Hematopoietic multipotent progenitor cell treated with erythropoietin and hydrocortisone succinate and interleukin-3 and kit ligand, for 4 days (in vitro differentiated cells): ENCODE measurements around the gene STC2.

ENCODE experiments used
- DNase-seq: peaks from one replicate; pipeline ENCODE4 v3.0.0-alpha.2; 2015

STC2 gene

DNA sequence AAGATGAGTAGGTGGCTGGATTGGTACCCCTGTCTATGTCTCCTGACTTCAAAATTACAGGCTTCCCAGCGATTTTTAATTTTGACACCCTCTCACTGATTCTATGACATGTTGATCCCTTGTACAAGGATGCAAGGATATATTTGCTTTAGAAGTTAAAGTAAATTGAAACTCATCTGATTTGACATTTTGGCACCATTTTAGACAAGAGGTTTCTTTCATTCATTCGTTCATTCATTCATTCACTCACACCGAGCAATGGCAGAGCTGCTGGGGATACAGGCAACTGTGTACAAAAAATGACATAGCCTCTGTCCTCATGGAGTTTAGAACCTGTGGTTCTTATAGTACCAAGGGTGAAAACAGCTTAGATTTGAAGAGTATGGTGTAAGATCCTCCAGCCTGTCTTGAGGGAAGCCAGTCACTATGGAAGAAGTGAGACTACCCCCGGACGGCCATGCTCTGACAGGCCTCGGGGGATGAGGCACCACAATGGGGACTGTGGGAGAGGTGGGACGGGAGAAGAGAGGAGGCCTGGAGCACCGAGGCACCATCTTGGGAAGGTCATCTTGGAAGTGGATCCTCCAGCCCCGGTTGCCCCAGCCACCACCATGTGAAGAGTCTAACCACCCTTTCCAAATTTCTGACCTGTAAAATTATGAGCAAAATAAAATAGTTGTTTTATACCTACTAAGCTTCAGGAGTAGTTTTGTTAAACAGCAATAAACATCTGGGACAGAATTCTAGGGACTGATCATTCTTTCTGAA is 16.2 kb downstream of the STC2 start:
- DNase-seq: no peak

DNA sequence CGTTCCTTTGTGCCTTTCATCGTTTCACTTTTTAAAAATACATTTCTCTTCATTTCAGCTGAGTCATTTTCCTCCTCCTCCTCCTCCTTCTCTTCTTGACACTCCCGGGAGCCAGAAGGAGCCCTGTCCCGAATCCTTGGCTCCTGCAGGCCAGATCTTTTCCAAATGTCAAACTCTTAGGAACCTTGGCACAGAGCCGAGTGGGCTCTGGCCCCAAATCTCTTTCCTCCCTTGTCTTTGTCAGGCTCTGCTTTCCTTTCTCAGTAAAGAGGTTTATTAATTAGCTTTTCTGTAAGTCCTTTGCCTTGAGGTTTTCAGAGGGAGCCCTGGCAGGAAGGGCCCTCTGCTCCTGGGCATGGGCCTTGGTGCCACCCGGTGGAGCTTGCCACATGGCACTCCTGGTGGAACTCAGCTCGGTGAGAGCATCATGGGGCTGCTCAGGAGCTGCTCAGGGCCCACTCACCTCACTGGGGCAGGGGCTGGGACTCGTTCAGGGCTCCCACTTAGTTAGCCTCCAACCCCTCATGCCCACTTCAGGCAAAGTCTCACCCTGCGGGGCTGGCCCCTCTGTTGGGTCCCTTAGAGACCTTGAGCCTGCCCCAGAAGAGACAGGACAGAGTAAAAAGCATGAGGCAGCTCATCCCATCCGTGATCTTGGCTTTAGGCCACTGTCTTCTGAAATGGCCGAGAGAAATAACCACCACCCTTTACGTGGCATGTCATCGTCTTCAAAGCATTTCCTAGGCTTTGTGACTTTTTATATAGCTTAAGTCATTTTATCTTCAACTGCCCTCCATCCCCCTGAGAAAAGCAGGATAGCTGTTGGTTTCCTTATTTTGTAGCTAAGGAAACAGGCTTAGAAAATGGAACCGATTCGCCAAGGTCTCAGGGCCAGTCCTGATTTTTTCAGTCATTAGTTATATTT is 17.1 kb downstream of the STC2 start:
- no peak for DNase-seq

DNA sequence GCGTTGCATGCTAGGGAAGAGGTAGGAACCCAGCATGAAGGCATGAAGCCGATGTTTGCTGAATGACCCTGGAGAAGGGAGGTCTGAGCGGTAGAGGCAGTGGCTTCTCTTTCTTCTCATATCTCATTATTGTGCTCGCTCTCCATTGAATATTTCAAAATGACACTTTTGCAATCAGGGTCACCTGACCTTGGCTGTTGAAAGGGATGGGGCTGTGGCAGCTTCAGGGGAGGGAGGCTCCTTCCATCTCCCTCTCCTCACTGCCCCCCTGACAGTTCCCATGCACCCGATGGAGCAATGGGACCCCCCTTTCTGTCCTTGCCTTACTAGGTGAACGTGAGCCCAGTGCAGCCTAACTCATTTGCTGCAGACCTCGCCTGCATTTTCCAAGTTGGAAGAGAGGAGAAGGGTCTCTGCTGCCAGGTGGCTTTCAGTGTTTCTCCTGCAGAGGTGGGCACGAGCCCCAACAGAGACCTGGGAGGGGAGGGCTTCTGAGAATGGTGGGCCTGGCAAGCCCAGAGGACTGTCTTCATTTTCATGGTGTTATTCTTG is 17.9 kb downstream of the STC2 start:
- DNase-seq: no peak

DNA sequence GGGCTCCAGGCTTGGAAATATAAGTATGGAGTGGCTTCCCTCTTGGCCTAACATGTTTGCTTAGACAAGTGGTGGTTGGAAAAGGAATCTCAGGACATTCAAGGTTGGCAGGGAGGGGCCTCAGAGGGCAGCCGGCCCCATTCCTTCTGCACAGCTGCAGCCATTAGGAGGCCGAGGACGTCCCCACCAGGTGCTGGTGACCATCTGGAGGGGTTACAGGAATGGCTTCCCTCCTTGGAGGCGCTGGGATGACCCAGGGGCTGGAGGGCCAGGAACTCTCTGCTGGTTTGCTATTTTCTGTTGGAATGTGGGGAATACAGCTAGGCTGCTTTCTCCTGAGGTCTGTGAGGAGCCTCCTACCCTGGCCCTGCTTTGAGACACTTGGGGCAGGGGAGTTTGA is 18.5 kb downstream of the STC2 start:
- DNase-seq: no peak

DNA sequence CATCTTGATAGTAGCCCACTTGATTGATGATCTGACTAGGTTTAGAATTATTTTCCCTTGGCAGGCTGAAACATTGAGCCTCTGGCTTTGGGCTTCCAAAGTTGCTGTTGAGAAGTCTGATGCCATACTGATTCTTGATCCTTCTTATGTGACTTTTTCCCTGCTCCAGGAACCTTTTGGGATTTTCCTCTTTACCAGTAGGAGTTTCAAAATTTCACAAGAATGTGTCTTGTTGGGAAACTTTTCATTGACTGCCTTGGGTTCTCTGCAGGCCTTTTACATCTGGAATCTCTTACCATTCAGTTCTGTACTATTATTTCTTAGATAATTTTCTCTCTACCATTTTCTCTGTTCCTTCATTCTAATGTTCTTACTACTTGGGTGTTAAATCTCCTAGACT is 20.0 kb downstream of the STC2 start:
- DNase-seq: no peak

DNA sequence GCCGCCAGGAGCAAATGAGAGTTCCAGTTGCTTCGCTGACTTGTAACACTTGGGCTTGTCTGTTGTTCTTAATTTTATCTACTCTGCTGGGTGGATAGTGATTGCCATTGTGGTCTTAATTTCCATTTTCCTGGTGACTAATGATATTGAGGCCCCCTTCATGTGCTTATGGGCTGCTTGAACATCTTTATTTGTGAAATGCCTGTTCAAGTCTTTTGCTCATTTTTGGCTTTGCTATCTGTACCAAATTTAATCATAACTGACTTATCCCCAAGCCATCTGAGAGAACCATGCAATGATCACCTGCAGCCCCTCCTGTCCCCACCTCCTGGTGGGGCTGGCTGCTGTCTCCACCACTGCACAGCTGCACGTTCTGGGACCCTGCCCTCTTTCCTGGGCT is 20.5 kb downstream of the STC2 start:
- DNase-seq: no peak

DNA sequence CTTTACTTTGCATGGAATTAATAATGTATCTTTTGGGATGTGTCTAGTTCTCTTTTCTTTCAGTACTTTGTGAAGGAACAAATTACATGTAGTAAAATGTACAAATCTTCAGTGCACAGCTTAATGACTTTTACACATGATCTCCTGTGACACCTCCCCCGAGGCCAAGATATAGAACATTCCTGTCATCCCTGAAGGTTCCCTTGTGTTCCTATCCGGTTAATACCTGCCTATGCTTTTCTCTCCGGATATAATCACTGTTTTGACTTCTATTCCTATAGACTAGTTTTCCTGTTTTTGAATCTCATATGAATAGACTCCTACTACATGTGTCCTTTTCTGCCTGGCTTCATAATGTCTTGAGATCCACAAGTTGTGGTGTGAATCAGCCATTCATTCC is 21.5 kb downstream of the STC2 start:
- DNase-seq: no peak

DNA sequence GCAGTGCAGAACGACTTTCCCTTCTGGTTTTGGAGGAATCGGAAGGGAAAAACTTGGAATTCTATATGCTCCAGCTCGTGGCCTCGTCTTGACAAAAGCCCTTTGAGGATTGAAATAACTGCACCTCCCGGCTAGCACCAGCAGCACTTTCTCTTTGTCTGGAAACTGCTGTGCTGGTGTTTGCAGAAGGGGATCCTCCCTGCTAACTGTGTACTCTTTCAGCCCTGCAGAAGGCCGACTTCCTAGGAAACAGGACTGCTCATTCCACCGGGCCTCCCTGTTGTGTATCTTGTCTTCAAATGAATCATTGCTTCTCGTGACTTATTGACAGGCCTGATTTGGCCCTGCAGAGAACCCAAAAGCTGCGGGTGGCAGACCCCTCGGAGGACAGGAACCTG is 23.6 kb downstream of the STC2 start:
- no peak for DNase-seq

DNA sequence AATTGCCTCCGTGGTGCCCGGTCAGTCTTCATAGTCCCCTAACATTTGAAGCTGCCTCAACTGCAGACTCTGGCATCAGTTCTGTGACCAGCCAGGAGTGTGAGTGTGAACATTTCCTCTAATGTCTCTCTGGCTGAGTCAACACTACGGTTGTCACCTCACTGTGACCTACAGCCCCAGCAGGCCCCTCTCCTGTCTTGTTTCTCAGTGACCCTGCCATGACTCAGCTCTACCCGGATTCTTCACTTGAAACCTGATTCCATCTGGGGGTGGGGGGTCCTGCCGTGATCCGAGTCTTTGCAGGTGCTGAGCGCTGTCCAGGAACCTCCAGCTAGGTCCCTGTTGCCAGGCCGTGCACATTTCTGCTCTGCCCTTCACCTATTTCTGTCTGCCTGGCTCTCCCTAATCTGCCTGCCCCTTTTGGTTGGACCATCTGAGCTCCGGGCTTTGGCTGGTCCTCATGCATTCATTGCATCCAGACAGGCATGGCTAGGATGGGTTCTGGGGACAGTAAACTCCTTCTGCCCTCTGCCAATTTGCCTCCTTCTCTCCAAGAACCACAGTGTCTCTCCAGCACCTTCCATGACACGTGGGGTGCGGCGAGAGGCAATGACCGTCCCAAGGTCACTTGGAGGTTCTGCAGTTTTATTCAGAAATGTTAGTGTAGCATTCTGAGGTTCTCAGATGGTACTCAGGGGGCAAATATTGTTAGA is 24.2 kb downstream of the STC2 start:
- no peak for DNase-seq

DNA sequence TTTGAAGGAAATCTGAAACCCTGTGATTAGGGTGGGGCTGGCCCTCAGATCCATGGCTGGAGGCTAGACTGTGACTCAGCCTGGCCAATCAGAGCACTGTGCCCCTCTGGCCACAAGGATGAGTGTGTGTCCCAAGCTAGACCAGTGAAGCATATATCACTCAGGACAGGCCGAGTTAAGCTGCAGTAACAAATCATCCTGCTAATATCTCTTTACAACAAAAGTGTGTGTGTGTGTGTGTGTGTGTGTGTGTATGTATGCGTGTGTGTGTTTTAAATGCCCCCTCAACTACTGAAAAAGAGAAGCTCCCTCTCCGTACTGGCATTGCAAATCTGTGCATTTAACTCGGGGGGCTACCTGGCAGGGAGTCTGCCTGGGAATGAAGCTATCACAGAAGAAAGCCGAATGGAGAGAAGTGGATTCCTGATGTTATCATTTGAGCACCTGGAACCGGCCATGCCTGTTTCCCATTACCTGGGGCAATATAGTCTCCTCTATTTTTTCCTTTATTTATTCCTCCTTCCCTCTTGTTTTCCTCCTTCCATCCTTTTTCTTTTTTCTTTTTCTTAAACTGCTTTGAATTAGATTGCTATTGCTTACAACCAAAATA is 25.6 kb downstream of the STC2 start:
- DNase-seq: no peak

DNA sequence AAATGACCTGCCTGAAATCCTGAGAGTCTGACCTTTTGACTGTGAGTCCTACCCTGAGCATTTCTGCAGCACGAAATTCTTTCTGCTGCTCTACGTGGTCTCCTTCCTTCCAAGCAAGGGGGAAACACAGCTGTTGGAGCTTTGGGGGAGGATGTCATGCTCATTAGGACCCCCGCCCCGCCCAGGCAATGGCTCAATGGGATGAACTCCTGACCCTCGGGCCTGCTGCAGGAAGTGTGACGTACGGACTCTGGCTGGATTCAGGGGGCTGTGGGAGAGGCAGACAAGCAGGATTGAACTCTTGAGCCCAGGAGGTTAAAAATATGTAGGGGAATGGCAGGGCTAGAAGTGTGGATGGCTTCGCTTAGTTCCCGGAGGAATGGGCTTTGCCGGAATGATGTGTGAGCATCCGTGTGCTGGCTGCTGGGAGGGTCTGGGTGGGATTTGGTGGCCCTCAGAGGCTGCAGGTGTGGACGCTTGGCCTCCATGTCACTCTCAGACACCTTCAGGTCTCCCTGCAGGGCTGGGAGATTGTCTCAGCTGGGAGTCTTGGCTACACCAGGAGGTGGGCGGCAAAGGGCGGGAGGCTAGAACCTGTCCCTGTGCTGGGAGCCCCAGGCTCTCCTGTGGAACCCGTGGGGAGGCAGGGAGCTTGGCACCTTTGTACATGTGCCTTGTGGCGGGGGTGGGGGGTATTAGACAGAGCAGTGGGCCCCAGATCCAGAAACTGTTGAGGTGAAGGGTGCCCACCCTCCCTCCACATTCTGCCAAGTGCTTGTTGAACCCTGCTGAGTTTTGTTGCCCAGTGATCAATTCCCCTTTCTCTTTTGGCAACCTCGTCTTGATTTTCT is 26.3 kb downstream of the STC2 start:
- no peak for DNase-seq

DNA sequence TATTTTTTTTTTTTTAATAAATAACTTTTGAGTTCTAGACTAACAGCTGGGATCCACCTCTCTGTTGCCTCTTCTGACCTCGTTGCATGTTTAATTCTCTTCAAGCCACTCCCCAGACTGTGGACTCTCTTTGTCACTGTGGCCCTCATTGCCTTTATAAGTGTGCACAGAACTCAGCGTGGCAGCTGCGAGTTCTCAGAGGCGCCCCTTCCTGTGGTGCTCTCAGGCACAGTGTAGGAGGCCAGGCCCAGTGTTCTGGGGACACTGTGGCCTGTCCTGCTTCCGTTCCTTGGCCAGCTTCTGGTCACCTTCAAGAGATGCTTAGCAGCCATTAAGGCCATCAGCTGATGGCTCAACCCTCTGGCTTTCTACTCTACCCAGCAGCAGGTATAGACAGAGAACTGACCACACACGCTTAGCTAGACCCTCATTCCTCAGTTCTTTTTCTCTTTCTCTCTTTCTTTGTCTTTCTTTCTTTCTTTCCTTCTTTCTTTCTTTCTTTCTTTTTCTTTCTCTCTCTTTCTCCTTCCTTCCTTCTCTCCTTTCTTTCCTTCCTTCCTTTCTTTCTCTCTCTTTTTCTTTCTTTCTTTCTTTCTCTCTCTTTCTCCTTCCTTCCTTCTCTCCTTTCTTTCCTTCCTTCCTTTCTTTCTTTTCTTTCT is 27.7 kb downstream of the STC2 start:
- no peak for DNase-seq

DNA sequence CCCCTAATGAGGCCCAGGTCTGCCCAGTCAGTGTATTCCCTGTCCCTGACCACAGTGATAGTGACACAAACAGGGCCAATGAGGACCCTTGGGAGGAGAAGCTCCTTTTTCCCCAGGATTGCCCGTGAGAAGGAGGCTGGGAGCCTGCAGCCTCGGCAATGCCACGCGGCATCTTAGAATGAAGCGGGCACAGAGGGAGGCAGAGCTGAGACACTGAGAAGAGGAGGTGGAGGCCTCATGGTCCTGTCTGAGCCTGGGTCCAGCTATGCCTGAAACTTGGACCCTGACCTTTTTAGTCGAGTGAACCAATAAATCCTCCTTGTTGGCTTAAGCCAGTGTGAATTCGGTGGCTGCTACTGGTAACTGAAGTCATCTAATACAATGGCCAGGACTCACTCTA is 28.4 kb downstream of the STC2 start:
- DNase-seq: no peak

DNA sequence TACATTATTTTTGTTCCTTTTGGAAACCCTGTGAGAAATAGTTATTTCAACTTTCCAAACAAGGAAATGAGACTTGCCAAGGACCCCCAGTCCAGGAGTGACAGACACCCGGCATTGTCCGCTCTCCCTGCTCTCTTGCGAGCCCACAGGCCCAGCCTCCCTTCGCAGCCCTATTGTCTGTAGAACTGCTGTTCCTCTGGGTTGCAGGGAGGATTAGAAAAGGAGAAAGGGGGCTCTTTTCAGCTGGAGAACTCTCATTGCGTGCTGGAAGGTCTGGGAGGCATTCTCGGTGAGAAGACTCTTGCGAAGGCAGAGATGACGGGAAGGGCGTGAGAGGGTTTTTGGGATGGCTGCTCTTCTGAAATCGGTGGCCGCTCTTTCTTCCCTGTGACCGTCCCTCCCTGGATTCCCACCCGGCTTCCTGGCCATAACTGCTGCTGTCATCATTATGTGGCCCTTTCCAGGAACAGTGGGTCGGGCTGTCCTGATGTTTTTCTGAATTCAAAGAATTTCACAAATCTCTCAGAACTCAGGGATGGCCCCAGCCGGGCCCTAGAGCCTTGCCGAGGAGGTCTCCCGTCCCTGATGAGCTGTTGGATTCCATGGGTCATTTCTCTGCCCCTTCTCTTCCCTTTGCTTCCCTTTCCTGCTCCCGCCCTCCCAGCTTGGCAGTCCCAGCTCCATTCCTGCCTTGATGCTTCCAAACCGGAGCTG is 29.8 kb downstream of the STC2 start:
- no peak for DNase-seq

DNA sequence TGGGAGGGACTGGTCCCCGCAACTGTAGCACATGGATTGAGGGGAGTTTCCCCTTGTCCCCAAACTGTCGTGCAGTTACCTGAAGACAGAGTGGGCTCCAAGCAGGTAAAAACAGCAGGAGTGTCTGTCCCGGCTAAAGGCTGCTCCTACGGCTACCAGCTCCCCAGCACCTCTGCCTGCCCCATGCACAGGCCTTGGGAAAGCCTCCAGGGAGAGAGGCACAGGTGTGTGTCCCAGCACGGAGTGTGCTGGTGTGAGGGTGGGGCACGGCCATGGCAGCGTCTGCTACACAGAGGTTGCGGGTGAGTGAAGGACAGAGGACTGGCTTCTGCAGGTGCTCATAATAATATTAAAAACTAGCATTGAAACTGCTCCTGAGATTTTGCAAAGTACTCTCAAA is 30.4 kb downstream of the STC2 start:
- no peak for DNase-seq

DNA sequence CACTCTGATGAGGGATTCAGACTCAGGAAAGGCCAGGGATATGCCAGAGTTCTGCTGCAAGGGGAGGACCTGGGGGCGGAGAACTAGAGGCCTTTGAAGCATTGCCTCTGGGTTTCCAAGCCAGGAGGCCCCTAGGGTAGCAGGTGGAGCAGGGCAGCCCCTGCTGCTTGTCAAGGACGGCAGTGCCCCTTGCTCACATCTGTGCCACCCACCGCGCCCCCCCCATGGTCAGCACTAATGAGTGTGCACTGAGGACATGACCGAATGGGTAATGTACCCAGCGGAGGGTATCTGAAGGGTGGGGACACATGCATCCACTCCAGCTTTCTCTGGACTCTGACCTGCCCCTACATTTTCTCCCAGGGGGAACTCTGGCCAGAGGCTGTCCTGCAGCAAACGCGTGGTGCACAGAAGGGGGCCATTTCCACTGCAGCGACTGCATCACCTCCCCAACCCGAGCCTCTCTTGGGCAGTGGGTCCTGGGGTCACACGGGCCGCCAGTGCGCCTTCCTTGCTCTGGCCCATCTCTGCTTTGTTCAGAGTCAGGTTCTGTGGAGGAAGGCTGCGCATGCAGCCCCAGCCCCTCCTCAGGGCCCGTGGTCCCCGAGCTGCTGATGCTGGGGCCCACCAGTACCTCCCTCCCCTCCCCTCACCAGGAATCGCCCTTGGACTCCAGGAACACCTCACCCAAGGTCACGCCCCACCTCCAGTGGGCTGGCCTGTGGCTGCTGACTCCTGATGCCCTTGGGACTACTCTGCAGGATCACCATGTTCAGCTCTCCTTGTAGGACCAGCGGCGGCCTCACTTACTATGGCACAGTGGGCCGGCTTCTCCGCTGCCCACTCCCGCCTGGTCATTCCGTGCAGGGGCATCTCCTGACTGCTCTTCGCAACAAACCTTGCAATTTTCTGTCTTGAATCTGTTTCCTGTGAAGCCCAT is 31.2 kb downstream of the STC2 start:
- DNase-seq: no peak

DNA sequence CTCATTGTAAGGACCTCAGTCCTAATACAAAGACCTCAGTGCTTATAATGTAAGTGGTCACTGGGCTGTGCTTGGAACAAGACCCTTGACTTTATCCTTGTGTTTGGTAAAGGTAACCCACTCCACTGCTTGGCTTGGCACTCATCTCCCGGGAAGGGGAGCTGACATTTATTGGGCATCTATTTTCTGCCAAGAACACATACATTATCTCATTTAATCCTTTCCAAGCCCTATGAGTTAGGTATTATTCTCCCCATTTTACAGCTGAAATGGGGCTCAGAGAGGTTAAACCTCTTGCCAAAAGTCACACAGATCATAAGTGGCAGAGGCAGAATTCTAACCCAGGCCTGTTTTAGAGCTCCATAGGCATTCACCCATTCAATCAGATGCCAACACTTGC is 32.4 kb downstream of the STC2 start:
- DNase-seq: no peak

DNA sequence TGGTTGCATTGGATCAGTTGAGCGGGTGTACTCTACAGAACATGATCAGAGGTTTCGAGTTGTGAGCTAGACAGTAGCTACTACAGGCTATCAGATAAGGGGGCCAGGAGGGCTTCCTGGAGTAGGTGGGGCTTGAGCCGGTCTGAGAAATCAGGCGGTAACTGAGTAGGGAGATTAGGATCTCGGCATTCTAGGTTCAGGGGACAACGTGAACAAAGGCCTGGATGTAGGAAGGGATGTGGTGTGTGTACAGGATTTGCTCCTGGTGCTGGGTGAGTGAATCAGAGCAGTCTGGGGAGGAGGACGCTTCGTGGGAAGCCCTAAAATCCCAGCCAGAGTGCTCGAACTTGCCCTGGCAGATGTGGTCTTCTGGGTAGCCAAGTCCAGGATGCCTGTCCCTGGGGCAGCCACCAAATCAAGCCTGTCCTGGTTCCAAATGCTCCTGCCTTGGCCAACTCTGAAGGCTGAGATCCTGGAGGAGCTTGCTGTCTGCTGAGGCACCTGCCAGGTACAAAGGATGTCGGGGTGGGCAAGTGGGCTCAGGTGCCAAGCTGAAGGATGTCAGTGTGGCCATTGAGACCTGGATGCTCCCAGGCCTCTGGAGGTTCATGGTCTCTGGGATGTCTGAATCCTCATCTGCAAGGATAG is 33.4 kb downstream of the STC2 start:
- no peak for DNase-seq
